Type B pancreatic cell (in vitro differentiated cells): ENCODE data around the gene LINGO4. TPM values are rescaled to one million over a fixed set of nuclear protein-coding genes. Genes with fewer than 3 reads are reported as not detected.

Source experiments
- DNase-seq: peaks from one replicate; pipeline ENCODE4 v3.0.0; 2021; ENCODE audit warnings: mixed read lengths; ENCODE audit not compliant: unreplicated experiment; ENCODE audit errors: extremely low spot score
- H3K27ac Mint-ChIP-seq: 2 replicates; pipeline ENCODE4 v1.8.0; 2021; ENCODE audit warnings: mild to moderate bottlenecking, mixed read lengths
- H3K27me3 Mint-ChIP-seq: 2 replicates; pipeline ENCODE4 v1.8.0; 2021; ENCODE audit warnings: mixed read lengths
- H3K36me3 Mint-ChIP-seq: 2 replicates; pipeline ENCODE4 v1.8.0; 2021; ENCODE audit warnings: mixed read lengths
- H3K4me1 Mint-ChIP-seq: one replicate; pipeline ENCODE4 v1.8.0; 2021; ENCODE audit warnings: mixed read lengths; ENCODE audit not compliant: unreplicated experiment
- H3K4me3 Mint-ChIP-seq: 2 replicates; pipeline ENCODE4 v1.8.0; 2021; ENCODE audit warnings: mild to moderate bottlenecking, mixed read lengths
- H3K9me3 Mint-ChIP-seq: 2 replicates; pipeline ENCODE4 v1.8.0; 2021; ENCODE audit warnings: mixed read lengths
- CTCF ChIP-seq: fragments of 200-600 bp; sonication (generic); conservative IDR thresholded peaks from 2 replicates; pipeline ENCODE4 v1.5.0; 2021; ENCODE audit warnings: antibody characterized with exemption, mild to moderate bottlenecking
- total RNA-seq: library from RNA; stranded (reverse); gene quantifications from 2 replicates; pipeline ENCODE4 v1.2.1, GENCODE V29; 2021; ENCODE audit warnings: low replicate concordance

LINGO4 gene
- total RNA-seq, 1 donor from 2014 or later: not detected

- Mint-ChIP-seq H3K9me3 (no peaks in the 10 kb centered on the region), H3K4me3 (peak overlapping the region; percentile 88), H3K36me3 (peaks cover 8% of the 10 kb centered on the region), H3K27ac (no peak overlapping the region), H3K4me1 (peaks cover 13% of the 10 kb centered on the region), H3K27me3 (peaks cover 66% of the 10 kb centered on the region)
- no peak for DNase-seq
- no peak for TF ChIP-seq CTCF
Observed at GRCh38 chr1:151838222-151839081, 33.2 kb upstream of the LINGO4 start.

GRCh38 chr1:151837884-151838221, 32.6 kb upstream of the LINGO4 start:
- no peak for DNase-seq
- Mint-ChIP-seq H3K9me3 (no peaks in the 10 kb centered on the region), H3K36me3 (peaks cover 8% of the 10 kb centered on the region), H3K27ac (peak overlapping the region; percentile 92), H3K4me1 (peaks cover 13% of the 10 kb centered on the region), H3K4me3 (peak overlapping the region; percentile 81), H3K27me3 (peaks cover 61% of the 10 kb centered on the region)
- TF ChIP-seq CTCF: no peak

GRCh38 chr1:151837197-151837596, 32.0 kb upstream of the LINGO4 start:
- no peak for DNase-seq
- H3K27ac Mint-ChIP-seq: peak overlapping the region; percentile 92
- H3K36me3 Mint-ChIP-seq: peaks cover 8% of the 10 kb centered on the region
- peaks cover 13% of the 10 kb centered on the region for H3K4me1 Mint-ChIP-seq
- no peak for TF ChIP-seq CTCF
- peaks cover 58% of the 10 kb centered on the region for H3K27me3 Mint-ChIP-seq
- H3K9me3 Mint-ChIP-seq: no peaks in the 10 kb centered on the region
- peak overlapping the region; percentile 67 for H3K4me3 Mint-ChIP-seq

GRCh38 chr1:151835596-151835995, 30.4 kb upstream of the LINGO4 start:
- H3K4me1 Mint-ChIP-seq: peaks cover 13% of the 10 kb centered on the region
- H3K27me3 Mint-ChIP-seq: peaks cover 42% of the 10 kb centered on the region
- no peaks in the 10 kb centered on the region for H3K9me3 Mint-ChIP-seq
- no peak overlapping the region for H3K27ac Mint-ChIP-seq
- H3K4me3 Mint-ChIP-seq: no peak overlapping the region
- DNase-seq: no peak
- TF ChIP-seq CTCF: no peak
- peaks cover 8% of the 10 kb centered on the region for H3K36me3 Mint-ChIP-seq

GRCh38 chr1:151834239-151834638, 29.0 kb upstream of the LINGO4 start:
- Mint-ChIP-seq H3K27me3 (peaks cover 29% of the 10 kb centered on the region), H3K4me3 (no peak overlapping the region), H3K9me3 (no peaks in the 10 kb centered on the region), H3K27ac (no peak overlapping the region), H3K4me1 (peaks cover 16% of the 10 kb centered on the region), H3K36me3 (peaks cover 8% of the 10 kb centered on the region)
- no peak for TF ChIP-seq CTCF
- DNase-seq: no peak
